Activated CD4-positive, alpha-beta T cell treated with anti-CD3 and anti-CD28 coated beads, Interleukin-2, amount 50 U/mL, for 24 hours (primary cell): ENCODE results near the gene RTKN.
"Not testable (repeated sequence)": the region's sequence is repeated elsewhere in the genome, so short reads cannot be mapped to it uniquely, and the experiment has no call there.

Source experiments
- DNase-seq, 2 donors: peaks; one replicate each; pipeline ENCODE4 v3.0.0-alpha.2; 2020; ENCODE audit warnings: low read depth in 1 of 2, low spot score in 1 of 2

RTKN gene

GRCh38 chr2:74439373-74439772, 2.4 kb downstream of the RTKN start:
- no peak for DNase-seq

- DNase-seq = no peak
Observed at GRCh38 chr2:74438248-74438647, 3.5 kb downstream of the RTKN start.

DNA sequence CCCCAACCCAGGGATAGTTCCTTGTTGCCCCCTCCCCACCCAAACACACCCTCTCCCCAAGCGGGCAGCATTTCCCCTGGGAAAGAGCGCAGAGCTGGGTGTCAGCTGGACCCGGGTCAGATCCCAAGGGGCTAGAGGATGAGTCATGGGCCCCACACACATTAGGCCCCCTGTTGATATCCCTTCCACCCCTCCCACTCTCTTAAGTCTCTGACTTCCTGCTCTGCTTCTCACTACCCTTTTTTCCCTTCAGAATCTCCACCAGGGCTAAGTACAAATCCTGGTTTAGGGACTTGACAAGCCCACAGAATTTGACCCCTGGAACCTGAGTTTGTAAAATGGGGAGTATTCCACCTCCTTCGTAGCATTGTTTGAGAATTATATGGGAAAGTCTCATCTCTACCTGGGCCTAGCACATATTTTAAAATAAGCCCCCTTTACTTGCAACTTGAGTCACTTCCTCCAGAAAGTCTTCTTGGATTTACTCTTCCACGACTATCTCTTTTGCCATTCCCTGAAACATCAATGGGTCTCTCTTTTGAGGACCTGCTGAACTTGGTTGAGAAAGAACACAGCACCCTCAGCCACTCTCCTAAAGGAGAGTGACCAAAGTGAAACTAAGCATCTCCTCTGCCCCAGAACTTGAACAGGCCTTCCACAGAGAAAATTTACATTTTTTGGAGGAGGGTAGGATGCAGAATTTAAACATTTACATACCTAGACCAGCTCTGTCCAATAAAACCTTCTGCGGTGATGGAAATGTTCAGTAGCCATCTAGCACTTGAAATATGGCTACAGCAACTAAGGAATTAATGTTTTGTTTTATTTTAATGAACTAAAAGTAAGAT, 4.7 kb downstream of the RTKN start:
- no peak for DNase-seq

DNA sequence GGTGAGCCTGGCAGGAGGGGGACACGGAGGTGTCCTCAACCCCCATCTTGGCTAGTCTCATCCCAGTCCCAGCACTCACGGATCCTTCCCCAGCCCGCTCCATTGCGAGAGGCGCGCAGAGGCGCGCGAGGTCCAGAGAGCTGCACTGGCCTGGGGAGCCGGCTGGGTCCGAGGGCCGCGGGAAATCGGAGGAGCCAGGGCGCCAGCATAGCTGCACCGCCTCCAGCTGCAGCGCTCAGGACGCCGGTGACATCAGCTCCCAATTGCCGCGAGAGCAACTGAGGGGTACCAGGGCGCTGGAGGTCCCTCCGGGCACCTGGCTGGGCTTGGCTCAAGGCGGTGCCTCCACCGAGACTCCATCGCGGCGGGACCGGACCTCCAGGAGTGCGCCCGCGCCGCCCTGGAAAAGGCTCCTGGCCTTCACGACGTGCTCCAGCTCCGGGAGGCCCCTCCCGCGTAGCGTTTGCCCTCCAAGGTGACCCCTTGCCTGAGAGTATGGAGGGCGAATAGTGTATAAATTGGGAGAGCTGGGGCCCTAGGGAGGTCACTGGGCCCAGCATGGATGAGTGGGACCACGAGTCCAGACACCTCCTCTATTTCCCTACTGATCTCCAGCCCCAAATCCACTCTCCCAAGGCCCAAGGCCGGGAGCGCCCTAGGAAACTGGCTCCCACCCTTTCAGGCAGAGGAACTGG, 5.5 kb downstream of the RTKN start:
- DNase-seq = no peak

DNA sequence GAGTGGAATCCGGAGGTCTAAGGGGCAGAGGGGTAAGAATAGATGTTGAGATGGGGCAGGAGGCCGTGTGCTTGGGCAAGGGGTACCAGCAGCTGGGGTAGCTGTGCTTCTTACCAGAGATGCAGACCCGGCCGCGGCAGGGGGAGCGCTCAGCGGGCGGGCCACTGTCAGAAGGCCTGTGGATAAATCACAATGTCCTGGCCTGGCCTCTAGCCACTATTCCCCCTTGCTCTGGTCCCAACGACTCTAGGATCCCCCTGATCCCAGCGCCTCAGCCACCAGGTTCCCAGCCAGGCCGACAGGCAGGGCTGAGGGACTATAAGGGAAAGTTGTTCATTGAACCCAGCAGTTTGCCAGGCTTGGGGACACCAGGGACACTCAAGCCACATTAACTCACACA, 11.2 kb downstream of the RTKN start:
- DNase-seq = no peak

GRCh38 chr2:74429487-74430451, 12.0 kb downstream of the RTKN start:
- no peak for DNase-seq

- DNase-seq = no peak
Observed at GRCh38 chr2:74428675-74429074, 13.1 kb downstream of the RTKN start.

DNA sequence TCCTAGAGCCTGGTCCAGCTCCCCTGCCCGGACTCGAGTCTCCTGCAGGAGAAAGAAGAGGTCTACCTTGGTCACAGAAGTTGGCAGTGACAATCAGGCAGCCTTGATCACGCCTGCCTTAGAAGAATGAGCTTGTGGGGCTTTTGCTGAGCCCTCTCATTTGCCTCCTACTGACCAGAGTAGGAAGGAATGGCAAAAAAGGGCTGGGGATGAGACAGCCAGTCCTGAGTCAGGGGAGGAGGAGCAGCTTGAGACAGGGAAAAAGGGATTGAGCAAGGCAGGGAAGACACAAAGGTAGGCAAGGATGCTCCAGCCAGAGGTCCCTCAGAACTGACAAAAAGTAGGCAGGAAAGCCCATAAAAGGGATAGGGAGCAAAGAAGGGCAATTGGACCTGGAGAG, 14.2 kb downstream of the RTKN start:
- DNase-seq = no peak

DNA sequence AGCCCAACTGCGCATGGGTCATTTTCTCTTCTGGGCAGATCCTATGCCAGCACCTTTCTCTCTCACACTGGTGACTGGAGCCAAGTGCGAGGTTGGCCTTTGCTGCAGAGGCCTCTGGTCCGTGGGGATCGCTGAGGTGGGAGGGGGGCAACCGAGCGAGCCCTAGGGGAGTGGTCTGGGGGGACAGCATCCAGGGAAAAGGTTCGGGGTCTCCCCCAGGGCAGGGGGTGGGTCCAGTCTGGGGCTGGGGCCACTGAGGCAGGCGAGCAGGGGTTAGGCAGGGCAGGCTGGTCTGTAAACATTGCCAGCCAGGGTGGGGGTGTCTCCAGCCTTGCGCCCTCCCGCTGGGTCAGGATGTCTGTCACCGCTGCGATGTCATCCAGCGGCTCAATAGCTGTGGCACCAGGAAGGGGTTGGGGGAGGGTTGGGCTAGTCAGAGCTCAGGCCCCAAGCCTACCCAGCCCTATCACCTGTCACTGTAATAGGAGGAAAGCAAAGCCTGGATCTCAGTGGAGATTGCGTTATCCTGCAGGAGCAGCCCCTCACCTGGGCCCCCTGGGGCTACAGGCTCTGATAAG, 15.5 kb downstream of the RTKN start:
- no peak for DNase-seq

- DNase-seq = no peak
Observed at GRCh38 chr2:74425523-74425922, 16.2 kb downstream of the RTKN start.

DNA sequence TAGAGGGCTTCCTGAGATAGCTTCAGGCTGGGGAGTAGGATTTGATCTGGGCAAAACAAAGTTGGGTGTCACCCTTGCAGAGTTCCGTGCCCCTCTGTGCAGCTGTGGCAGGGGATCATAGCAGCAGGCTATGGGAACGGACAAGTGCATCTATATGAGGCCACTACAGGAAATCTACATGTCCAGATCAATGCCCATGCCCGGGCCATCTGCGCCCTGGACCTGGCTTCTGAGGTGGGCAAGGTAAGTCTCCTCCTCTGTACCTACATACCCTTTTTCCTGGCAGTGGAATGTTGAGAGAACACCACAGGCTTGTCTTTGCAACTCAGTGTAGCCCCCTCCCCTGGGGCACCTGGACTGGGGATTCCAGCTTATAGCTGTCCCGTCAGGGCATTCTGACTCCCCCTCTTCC, 16.7 kb downstream of the RTKN start:
- DNase-seq = no peak

DNA sequence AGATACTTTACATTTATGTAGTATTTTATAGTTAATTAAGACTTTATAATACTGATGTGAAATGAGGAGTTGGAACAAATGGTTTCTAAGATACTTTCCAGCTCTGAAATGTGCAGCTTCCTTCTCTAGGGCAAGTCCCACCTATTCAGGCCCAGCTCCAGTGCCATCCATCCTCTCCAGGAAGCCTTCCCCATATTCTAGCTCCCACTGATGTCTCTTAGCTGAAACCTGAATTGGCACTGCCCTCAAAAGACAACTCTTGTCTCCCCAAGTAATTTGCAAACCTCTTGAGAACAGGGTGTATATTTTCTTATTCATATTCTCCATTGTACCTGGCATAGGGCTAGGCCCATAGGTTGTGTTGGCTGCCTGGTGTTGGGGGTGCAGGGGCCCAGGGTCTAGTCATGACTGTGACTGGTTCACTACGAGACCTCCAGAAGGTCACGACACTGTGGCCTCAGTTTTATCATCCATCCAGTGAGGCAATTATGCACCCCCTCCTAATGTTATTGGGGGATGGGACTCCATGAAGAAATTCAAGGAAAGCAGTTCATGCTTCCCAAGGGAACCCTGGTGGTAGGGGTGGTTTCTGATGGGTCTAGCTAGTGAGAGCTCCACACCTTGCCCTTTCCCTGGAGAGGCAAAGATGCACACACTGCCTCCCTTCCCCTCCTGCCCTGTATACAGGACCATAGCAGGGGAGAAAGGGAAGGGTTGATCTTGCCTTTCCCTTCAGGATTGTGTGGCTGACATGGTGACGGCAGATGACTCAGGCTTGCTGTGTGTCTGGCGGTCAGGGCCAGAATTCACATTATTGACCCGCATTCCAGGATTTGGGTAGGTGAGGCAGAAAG, 17.4 kb downstream of the RTKN start:
- no peak for DNase-seq

DNA sequence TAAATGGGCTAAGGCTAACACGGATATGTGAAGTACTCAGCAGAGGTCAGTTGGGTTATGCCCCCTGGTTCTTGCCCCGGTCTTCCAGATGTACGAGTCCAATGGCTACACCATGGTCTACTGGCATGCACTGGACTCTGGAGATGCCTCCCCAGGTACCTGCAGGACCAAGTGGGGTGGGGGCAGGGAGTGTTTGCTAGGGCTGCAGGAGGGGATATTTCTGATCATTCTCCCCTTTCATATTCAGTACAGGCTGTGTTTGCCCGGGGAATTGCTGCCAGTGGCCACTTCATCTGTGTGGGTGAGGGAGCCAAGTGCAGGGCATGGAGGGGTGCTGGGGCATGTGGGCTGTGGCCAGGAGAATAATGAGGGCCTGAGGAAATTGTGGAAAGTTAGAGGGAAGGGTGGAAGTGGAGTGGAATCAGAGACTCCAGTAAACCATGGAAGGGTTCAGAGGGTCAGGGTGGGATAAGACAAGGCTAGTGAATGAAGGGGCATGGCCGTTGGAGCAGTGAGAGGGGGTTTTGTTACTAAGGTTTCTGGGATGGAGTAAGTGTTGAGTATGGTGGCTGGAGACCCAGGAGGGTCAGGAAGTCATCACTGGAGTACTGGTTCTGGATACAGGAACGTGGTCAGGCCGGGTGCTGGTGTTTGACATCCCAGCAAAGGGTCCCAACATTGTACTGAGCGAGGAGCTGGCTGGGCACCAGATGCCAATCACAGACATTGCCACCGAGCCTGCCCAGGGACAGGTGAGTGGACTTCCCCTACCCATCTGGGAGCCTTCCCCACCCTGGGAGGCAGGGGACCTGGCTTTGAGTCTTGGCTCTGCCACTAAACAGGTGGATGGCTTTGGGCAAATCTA, 18.3 kb downstream of the RTKN start:
- DNase-seq = no peak

DNA sequence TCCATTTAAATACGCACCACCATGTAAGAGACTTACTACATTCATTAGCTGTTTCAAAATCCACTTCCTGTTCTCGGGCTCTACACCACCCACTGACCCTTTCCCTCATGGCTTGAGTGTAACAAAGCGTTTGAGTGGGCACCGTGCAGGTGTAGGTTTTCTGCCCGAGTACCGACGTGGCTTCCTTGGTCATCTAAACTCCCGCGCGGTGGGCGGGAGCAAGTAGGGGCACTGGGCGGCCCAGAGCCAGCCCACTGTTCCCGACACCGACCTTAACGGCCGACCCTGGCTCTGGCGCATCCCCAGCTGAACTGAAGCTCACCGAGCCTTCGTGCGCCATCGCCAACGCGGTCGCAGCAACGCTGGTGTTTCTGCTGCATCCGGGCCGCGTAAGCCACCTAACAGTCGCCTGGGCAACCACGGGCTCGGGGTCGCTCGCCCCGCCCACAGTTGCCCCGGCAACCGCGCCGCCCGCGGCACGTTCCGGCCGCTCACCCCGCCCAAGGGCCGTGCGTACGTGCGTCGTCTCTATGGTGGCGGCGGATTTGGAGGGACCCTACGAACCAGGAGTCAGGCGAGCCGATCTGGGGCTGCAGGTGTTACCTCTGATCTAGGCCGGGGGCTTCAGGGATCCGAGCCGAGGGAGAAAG, 20.4 kb downstream of the RTKN start, which contains the start of the genes C2orf81 and WDR54:
TSS of gene C2orf81 (minus strand) at position 399 of the 650 bp plus-strand sequence. CDS start at position 340, 59 bp downstream.
TSS of gene WDR54 (plus strand) at position 510 of the 650 bp plus-strand sequence. CDS start 424 bp downstream, outside the sequence.
- peak; percentile 87 to 90 for DNase-seq

GRCh38 chr2:74420443-74421103, 21.2 kb downstream of the RTKN start:
- not testable (repeated sequence) for DNase-seq

DNA sequence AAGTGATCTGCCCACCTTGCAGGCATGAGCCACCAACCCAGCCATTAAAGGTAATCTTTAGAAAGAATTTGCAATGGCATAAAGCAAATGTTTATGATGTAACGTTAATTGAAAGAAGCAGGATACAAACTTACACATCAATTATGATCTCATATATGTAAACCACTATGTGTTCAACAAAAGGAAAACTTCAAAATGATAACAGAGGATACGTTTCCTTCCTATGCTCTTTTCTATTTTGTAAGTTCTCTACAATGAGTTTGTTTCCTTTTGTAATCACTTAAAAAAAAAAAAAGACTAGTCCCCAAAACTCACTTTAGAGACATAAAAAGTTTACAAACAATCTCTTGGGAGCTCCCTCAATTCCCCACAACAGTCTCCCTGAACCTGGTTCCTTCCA, 21.7 kb downstream of the RTKN start:
- no peak for DNase-seq

- no peak for DNase-seq
Observed at GRCh38 chr2:74419345-74419744, 22.4 kb downstream of the RTKN start.

DNA sequence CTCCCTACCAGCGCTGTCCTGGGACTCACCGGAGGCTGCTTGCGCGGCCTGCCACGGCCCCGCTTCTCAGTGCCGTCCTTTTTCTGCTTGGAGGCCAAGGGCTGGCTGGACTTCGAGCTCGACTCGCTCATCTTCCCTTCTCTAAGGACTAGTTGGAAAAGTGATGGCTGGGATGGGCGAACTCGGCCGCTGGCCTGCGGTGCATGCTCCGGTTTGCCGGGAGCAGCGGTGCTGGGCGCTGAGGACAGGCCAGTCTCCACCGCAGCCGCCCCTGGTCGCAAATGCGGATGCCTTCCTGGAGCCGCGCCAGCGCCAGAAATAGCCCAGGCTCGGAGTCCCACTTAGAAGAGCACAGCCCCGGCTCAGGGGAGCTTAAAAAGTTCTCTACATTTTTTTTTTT, 23.4 kb downstream of the RTKN start:
- no peak for DNase-seq
